ENCODE data around the gene PLB1. TPM values are rescaled to one million over a fixed set of nuclear protein-coding genes. Genes with fewer than 3 reads are reported as not detected.

Gene PLB1
- total and polyA plus RNA-seq, 12 donors: 1.0 to 51.1 (median 8.3) TPM

GRCh38 chr2:28635191-28635611 lies 139.3 kb downstream of the PLB1 start:
- H3K4me3 ChIP-seq: no peak overlapping the region
- peak overlapping the region in 2 of 5 donors; percentile 67 to 77 for H3K27ac ChIP-seq
- intact Hi-C loops (cut with DNase I): no loop called here
- peak in 1 of 7 donors; percentile 49 for DNase-seq
- no peaks in the 10 kb centered on the region for H3K9me3 ChIP-seq (replicated peaks in 1 of 3)
- no peaks in the 10 kb centered on the region for H3K27me3 ChIP-seq
- H3K4me1 ChIP-seq (replicated peaks in 1 of 2): no peaks in the 10 kb centered on the region
- WGBS, 4 donors: 63 to 77% (median 72%) methylated on average over 2 of the region's 2 CpGs
- no peaks in the 10 kb centered on the region for H3K36me3 ChIP-seq (replicated peaks in 1 of 2)
- TF ChIP-seq CTCF (IDR thresholded peaks at IDR 0.05): no peak
- TF ChIP-seq POLR2A (IDR thresholded peaks at IDR 0.05): no peak

- WGBS, 4 donors: 92 to 95% (median 94%) methylated on average over 2 of the region's 2 CpGs
- Histone ChIP-seq H3K27ac (peak overlapping the region in 3 of 5 donors; percentile 25 to 77 (median 67)), H3K4me1 (replicated peaks in 1 of 2) (no peaks in the 10 kb centered on the region), H3K9me3 (replicated peaks in 1 of 3) (no peaks in the 10 kb centered on the region), H3K4me3 (no peak overlapping the region), H3K36me3 (replicated peaks in 1 of 2) (no peaks in the 10 kb centered on the region), H3K27me3 (no peaks in the 10 kb centered on the region)
- intact Hi-C loops (cut with DNase I): no loop called here
- TF ChIP-seq POLR2A (IDR thresholded peaks at IDR 0.05) (no peak), CTCF (IDR thresholded peaks at IDR 0.05) (no peak)
- peak in 1 of 7 donors; percentile 2 for DNase-seq
These were observed 140.6 kb downstream of the PLB1 start for GRCh38 chr2:28636491-28636890.

- H3K36me3 ChIP-seq (replicated peaks in 1 of 2): no peaks in the 10 kb centered on the region
- peak in 1 of 7 donors; percentile 56 for DNase-seq
- 73 to 89% (median 87%) methylated on average over 10 to 12 of the region's 12 CpGs for WGBS, 4 donors
- peak overlapping the region in 2 of 5 donors; percentile 75 to 77 for H3K27ac ChIP-seq
- no peaks in the 10 kb centered on the region for H3K9me3 ChIP-seq (replicated peaks in 1 of 3)
- no peaks in the 10 kb centered on the region for H3K27me3 ChIP-seq
- intact Hi-C loops (cut with DNase I): no loop called here
- H3K4me1 ChIP-seq (replicated peaks in 1 of 2): no peaks in the 10 kb centered on the region
- TF ChIP-seq POLR2A (IDR thresholded peaks at IDR 0.05) (no peak), CTCF (IDR thresholded peaks at IDR 0.05) (no peak)
- H3K4me3 ChIP-seq: no peak overlapping the region
These were observed 141.5 kb downstream of the PLB1 start for GRCh38 chr2:28637066-28638047.

GRCh38 chr2:28638102-28638501 lies 142.2 kb downstream of the PLB1 start:
- Histone ChIP-seq H3K4me1 (replicated peaks in 1 of 2) (no peaks in the 10 kb centered on the region), H3K36me3 (replicated peaks in 1 of 2) (no peaks in the 10 kb centered on the region), H3K4me3 (no peak overlapping the region), H3K27ac (peak overlapping the region in 2 of 5 donors; percentile 75 to 77), H3K27me3 (no peaks in the 10 kb centered on the region), H3K9me3 (replicated peaks in 1 of 3) (no peaks in the 10 kb centered on the region)
- TF ChIP-seq CTCF (IDR thresholded peaks at IDR 0.05) (no peak), POLR2A (IDR thresholded peaks at IDR 0.05) (no peak)
- intact Hi-C loops (cut with DNase I): no loop called here
- peak in 1 of 7 donors; percentile 51 for DNase-seq
- WGBS, 4 donors: 82 to 93% (median 91%) methylated on average over 2 of the region's 2 CpGs

All from adrenal gland (tissue), 12 donors.